ACHN (cell line): Measurements from ENCODE around the gene CMSS1.

Experiments used
- DNase-seq: peaks from one replicate; pipeline ENCODE4 v3.0.0-alpha.2; 2015
- in situ Hi-C: cut with HindIII; loops from 2 replicates; pipeline ENCODE4 v1.10.0; 2017; ENCODE audit warnings: low sequenced_read_pairs, low pct_ligation_motif_present, low pct_unique_long_range_greater_than_20kb

The CMSS1 gene

DNA sequence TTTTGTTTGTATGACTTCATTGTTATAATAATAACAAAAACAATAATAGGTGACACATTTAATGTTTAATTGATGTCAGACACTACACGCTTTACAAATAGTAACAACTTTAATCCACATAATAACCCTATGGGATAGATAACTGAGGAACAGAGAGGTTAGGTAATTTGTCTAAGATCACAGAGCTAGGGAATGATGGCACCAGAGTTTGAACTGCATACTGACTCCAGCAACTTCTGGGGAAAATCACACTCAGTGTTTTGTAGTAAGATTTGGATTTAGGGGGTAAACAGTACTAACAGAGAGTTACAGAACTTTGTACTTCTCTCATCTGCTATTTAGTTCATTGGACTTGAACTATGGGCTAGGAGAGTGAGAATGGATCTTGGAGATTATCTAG is 66.0 kb downstream of the CMSS1 start:
- in situ Hi-C loops: no loop called here
- no peak for DNase-seq

GRCh38 chr3:99884484-99884883 is 66.8 kb downstream of the CMSS1 start:
- in situ Hi-C loops: no loop called here

GRCh38 chr3:99885085-99885484 is 67.4 kb downstream of the CMSS1 start:
- in situ Hi-C loops: no loop called here
- DNase-seq: no peak

More at GRCh38 chr3:99884484-99884883, 66.8 kb downstream of the CMSS1 start:
- no peak for DNase-seq

GRCh38 chr3:99885851-99886250 is 68.2 kb downstream of the CMSS1 start:
- in situ Hi-C loops: no loop called here
- no peak for DNase-seq

GRCh38 chr3:99891610-99892285 is 74.1 kb downstream of the CMSS1 start:
- in situ Hi-C loops: no loop called here
- no peak for DNase-seq

- DNase-seq: no peak
These were observed 74.7 kb downstream of the CMSS1 start for GRCh38 chr3:99892332-99892731.

GRCh38 chr3:99895131-99895696 is 77.6 kb downstream of the CMSS1 start:
- DNase-seq: no peak
- in situ Hi-C loops: no loop called here

More at GRCh38 chr3:99892332-99892731, 74.7 kb downstream of the CMSS1 start:
- in situ Hi-C loops: no loop called here

- in situ Hi-C loops: no loop called here
These were observed 78.2 kb downstream of the CMSS1 start for GRCh38 chr3:99895703-99896441.

DNA sequence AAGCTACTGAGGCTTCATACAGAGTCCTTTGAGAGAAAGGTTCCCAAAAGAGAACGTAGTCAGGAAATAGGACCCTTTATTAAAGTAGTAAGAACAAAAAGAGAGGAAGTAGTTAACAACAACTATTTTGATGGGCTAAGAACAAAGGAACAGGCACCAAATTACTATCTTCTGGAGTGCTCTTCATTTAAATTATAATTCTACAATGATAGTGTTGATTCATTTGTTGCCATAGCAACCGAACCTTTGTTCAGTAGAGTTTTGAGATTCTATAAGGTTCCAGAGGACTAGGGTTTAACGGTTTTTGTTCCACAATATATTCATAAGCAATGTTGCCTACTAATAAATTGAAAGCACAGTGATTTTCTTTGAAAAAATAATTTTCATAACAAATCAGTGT is 78.8 kb downstream of the CMSS1 start:
- in situ Hi-C loops: no loop called here
- DNase-seq: no peak

More at GRCh38 chr3:99895703-99896441, 78.2 kb downstream of the CMSS1 start:
- DNase-seq: peak; percentile 64

GRCh38 chr3:99899603-99900002 is 81.9 kb downstream of the CMSS1 start:
- DNase-seq: no peak
- in situ Hi-C loops: no loop called here

DNA sequence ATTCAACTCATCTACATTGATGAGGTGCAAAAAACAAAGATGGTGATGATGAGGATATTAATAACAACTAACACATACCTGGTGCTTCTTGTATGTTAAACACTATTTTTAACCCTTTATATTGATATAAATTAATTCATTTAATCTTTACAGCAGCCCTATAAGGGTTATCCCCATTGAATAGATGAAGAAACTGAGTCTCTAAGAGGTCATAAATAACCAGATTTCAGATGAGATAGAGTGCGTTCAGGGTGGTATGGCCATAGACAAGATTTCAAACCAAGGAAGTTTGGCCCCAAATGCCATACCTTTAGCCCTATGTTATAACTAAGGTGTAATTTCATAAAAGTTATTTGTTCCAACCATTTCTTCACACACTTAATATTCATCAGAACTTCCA is 82.6 kb downstream of the CMSS1 start:
- in situ Hi-C loops: no loop called here
- DNase-seq: no peak

DNA sequence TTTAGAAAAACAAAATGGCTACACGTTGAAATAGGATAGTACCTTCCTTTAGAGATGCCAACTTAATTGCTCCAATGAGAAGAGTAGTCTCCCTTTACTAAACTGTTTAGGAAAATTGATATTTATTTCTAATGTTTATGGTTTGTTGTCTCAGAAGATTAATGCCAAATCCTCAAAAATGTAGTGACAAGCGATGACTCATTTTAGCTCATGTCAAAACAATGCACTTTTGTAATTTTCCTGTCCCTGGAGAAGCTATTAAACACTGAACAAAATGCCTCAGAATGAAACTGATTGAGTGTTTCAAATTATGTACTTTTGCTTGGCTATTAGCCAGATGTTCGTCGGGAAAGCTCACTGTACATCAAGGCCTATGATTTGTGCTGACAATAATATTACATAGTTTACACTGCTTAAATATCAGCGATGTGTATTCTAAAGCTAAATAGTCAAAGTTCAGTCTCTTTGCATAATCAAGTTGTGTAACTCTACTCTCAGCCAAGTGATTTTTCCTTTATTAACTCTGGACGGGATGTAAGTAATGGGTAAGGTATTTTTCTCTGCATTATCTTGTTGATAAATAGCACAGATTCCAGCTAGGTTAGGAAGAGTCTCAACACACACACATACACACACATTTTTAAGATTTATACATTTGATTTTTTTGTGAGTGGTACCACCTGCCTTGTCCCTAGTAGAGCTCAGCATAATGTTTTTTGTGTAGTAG is 83.7 kb downstream of the CMSS1 start:
- in situ Hi-C loops: no loop called here
- no peak for DNase-seq

- in situ Hi-C loops: no loop called here
These were observed 84.4 kb downstream of the CMSS1 start for GRCh38 chr3:99902091-99902490.

DNA sequence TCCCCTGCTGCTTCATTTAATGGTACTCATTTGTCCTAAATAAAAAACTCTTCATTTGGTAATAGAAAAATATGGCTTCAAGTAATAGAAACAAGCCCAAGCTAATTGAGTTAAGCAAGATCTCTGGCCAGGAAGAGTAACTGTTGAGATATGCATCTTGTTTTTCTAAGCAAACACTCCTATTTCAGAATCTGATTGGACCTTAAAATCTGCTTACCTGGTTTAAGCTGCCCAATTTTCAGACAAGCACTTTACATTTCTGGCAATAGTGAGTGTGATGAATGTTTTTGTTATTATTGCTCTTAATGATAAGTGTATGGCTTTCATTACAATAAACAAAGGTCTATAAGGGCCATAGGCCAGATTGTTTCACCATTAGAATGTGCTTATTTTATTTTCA is 86.2 kb downstream of the CMSS1 start:
- DNase-seq: no peak
- in situ Hi-C loops: no loop called here

More at GRCh38 chr3:99902091-99902490, 84.4 kb downstream of the CMSS1 start:
- no peak for DNase-seq

GRCh38 chr3:99907959-99908544 is 90.4 kb downstream of the CMSS1 start:
- in situ Hi-C loops: no loop called here
- no peak for DNase-seq

GRCh38 chr3:99909714-99910495 is 92.2 kb downstream of the CMSS1 start:
- in situ Hi-C loops: no loop called here
- no peak for DNase-seq

DNA sequence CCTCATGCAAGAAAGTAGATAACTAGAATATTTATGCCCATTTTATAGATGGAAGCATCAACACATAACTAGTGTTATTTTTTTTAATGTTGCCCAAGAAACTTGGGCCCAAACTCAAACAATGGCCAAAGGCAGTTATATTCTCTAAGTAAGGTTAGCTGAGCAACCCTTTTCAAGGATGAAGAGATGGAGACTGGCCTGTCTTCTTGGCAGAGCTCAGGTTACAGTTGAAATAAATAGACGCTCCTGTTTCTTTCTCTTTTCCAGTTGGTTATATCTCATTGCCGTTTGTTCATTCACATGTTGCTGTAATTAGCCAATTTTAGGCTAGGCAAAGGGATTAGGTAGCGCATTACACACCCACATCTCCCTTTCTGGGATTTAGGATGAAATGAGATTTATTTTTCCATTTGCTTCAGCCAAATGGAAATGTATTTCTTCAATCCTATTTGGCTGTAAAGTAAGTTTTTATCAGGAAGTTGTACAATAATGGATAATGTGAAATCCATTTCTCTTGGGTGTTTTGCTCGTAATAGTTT is 93.2 kb downstream of the CMSS1 start:
- in situ Hi-C loops: no loop called here

GRCh38 chr3:99911433-99911832 is 93.8 kb downstream of the CMSS1 start:
- no peak for DNase-seq
- in situ Hi-C loops: no loop called here

More for the DNA sequence above, 93.2 kb downstream of the CMSS1 start:
- DNase-seq: no peak
